Left cardiac atrium (tissue), 4 donors: ENCODE data around the gene MTAP. TPM values are rescaled to one million over a fixed set of nuclear protein-coding genes. Genes with fewer than 3 reads are reported as not detected.

Source experiments
- ATAC-seq, 2 donors: fragments of 200-7000 bp; cut with Tn5 transposase; one replicate each; pipeline ENCODE4 v1.9.1; 2020; ENCODE audit warnings: mild to moderate bottlenecking in 2 of 2, moderate library complexity in 2 of 2
- DNase-seq: peaks from one replicate; pipeline ENCODE4 v3.0.0-alpha.2; 2020
- intact Hi-C, 2 donors: fragments of 100-400 bp; cut with DNase I; formaldehyde crosslinking; loops; one replicate each; pipeline versions ENCODE4 v1.14.1 to v1.15.1; 2022 to 2023
- total RNA-seq, 2 donors: library from RNA; stranded (reverse); fragmentation: NEBNext Ultra II Directional; extraction: Animal tissue kit (Norgen Biotek cat#: 25700); gene quantifications; one replicate each; pipeline ENCODE4 v1.2.1, GENCODE V29; 2021
- donor health status: DM: no; HTN: yes; CAD: no.
- donor health status: DM: no; HTN: yes; CAD: no; lungs with severe emphysema.
- donor health status: DM: yes; HTN: yes; CAD: no.
- donor health status: Dilated cardiomyopathy.

The MTAP gene
- total RNA-seq, 2 donors from 2014 or later: 19.6 to 21.3 TPM

DNA sequence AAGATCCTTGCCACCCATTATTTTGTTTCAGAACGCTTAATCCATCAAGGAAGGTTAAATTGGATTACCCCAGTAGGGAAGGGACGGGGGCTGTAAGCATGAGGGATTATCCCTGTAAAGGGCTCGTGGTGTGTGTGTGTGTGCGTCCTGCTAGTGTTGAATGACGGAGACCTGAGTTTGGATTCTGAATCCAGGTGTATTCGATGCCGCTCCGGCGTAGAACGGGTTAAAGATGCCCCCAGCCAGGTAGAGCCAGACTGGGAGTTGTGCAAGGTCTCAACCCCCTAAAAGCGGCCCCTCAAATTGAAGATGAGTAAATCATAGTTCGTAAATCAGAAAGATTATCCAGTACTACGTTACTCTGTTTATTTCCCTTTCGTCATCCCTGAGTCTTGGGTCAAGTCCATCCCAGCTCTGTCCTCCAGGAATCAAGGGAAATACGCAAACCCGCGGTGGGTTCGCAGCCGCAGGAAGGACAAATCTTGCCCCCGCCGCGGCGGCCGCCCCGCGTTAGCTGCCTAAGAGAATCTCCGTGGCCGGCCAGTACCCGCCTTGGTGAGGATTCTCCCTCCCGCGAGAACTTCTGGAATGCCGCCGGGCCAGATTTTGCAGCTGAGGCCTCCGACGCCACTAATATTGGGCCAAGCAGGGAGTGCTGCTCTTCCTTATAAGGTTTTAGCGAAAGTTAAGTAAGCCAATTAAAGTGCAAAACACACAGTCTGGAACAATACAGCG is 586 bp upstream of the MTAP start:
- intact Hi-C loops: loop anchor here in 1 of 2 donors (2.0 kb wide), 1 partner anchor 467 kb away; the partner anchor contains the start of gene KLHL9
- ATAC-seq (peak; percentile 53 to 70), DNase-seq (peak; percentile 74)

DNA sequence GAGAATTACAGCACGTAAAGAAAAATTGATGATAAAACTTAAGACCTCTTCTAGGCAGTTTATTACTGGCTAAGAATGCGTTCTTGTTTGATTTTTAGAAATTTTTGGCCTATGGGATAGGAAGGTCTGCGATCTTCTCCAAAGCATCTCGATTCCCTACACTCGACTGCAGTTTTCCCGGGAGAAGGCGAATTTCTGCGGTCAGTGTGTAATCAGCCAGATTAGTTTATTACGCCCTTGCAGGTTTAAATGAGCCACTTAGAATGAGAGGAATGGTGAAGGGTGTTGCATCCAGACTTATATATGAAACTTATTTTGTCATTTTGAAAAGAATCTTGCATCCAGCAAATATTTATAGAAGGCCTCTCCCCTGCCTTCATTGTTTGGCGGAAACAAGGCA is 1.2 kb downstream of the MTAP start:
- intact Hi-C loops: loop anchor here in 1 of 2 donors (2.0 kb wide), 1 partner anchor 469 kb away; the partner anchor contains the start of gene KLHL9
- ATAC-seq: no peak
- no peak for DNase-seq

DNA sequence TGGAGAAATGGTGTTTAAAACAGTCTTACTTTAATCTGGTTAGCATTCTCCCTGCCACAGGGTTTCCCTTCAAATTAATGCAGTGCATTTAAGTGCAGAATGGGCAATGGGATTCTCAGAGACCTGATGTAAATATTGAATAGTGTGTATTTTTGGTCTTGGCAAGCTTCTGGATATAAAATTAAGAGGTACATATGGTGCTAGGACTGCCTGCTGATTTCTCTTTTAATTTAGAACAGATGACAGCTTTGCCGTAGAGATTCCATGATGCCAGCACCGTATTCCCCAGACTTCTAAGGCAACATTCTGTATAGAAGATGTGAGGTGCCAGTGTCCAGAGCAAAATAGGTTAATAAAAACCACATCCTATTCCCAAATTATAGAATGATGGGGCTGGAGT is 1.9 kb downstream of the MTAP start:
- intact Hi-C loops: no loop called here
- ATAC-seq (no peak), DNase-seq (no peak)

DNA sequence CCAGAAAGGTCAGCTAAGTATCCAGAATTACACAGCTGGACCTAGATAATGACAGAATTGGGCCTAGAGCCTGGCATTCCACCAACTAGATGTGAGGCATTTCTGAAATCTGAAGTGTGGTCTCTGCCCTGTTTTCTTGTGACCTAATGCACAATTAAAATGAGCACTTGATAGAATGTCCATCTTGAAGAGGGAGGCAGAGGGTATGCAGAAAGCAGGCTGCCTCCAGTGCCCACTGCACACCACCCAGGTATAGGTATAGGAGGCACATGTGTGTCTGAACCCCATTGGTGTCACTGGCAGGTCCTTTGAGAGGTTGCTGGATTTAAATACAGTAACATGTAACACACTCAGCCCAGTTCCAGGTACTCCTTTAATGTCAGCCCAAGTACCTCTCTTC is 2.4 kb downstream of the MTAP start:
- ATAC-seq: no peak
- intact Hi-C loops: no loop called here

DNA sequence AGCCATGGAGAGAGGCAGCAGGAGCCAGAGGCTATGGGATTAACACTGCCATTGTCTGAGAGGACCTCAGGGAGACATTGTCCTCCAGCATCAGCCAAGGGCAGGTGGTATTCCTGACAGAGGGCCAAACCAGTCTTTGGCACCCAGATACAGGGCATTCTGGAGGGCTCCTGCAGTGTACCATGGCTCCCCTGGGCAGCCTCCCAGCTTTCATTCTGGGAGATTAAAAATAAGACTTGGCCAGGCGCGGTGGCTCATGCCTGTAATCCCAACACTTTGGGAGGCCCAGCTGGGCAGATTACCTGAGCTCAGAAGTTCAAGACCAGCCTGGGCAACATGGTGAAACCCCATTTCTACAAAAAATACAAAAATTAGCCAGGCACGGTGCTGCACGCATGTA is 4.2 kb downstream of the MTAP start:
- intact Hi-C loops: no loop called here
- ATAC-seq: no peak
- DNase-seq: no peak

More for the DNA sequence above, 2.4 kb downstream of the MTAP start:
- DNase-seq: no peak

DNA sequence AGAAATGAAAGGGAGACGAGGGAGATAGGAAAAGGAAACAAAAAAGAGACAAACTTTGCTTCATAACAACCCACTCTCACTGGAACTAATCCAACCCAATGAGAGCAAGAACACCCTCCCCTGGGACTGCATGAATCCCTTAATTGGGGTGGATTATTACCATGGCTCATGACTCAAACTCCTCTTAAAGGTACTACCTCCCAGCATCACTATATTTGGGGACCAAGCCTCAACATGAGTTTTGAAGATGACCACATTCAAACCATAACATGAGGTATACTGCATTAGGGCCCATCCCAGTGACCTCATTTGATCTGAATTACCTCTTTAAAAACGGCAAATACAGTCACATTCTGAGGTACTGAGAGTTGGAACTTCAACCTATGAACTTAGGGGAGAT is 8.0 kb downstream of the MTAP start:
- ATAC-seq (no peak), DNase-seq (no peak)
- intact Hi-C loops: loop anchor here (10.0 kb wide), 4 partner anchors 194 to 644 kb away; partner anchors contain the start of gene CDKN2B (in 1 of the 2)

DNA sequence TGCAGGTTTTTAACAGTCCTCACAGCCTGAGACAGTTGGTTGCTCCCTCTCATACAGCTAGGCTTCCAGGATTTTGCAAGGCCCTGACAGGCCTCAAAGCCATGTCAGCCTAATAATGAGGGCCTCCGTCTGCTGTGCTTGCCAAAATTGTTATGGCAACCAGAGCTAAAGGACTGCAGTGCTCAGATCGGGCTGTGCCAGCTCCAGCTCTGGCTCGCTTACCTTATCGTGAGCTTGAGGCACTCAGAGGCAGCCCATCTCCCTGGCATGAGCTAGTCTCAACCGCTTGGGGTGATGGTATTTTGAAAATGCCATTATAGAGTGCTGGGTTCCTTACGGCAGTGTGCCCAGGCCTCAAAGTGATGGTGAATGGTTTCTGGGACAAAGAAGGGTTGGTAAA is 8.4 kb downstream of the MTAP start:
- intact Hi-C loops: loop anchor here (10.0 kb wide), 4 partner anchors 194 to 644 kb away; partner anchors contain the start of gene CDKN2B (in 1 of the 2)
- ATAC-seq (peak; percentile 69), DNase-seq (no peak)

DNA sequence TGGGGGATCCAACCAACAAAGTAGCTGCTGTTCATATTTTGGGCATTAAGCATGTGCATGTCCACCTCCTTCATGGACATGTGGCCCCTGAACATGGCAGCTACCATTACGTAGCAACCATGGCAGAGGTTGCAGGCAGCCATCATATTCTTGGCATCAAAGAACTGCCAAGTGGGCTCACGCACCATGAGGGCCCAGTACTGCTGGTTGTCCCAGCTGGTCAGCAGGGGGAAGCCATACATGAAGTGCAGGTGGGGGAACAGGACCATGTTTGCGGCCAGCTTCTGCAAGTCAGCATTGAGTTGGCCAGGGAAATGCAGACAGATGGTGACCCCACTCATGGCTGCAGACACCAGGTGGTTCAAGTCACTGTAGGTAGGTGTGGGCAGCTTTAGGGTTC is 9.5 kb downstream of the MTAP start:
- no peak for DNase-seq
- intact Hi-C loops: loop anchor here (2.0 to 10.0 kb wide), 5 partner anchors 193 to 643 kb away; partner anchors contain the start of gene CDKN2B (in 1 of the 2)
- no peak for ATAC-seq

DNA sequence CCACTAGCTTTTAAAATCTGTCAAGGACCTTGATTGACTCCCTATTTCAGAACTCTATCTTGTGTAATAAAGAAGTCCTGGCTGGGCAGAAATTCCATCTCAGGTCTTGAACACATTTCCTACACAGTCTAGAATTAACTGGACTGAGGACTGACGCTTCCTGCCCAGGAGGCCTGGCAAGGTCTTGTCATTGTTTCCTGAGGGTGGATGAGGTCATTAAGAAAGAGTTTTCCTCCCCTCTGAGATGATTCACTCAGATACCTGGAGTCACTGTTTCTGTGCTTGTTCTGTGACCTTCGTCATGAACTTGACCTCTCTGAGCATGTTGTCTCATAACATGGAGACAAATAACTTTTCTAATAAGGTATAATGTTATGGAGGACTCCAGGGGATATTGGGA is 10.0 kb downstream of the MTAP start:
- intact Hi-C loops: loop anchor here (2.0 to 10.0 kb wide), 5 partner anchors 192 to 642 kb away; partner anchors contain the start of gene CDKN2B (in 1 of the 2)
- peak in 1 of 2 donors; percentile 17 for ATAC-seq
- DNase-seq: no peak

DNA sequence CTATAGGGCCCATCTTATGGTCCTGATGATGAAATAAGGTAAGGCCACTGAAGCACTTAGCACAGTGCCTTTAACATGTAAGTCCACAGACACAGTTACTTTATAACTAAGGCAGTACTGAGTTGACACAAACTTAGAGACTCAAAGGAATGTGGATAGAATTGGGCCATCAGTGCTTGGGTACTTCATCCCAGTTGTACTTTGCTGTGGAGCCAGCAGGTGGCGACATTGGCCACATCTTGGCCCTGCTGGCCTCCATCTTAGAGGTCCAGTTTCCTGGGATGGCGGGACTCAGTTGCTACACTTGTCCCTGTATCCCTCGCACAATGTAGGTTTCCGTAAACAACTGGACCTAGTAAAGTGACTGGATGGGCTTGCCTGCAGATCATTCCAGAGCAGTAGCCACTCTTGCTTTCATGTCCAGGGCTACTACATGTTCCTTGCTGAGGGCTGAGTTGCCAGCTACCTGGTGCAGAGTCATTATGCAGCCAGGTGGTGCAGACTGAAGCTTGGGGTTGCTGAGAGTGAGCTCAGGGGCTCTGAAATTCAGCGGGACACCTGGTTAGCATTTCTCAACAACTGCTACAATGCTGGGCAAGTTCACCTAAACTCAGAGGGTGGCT is 10.6 kb downstream of the MTAP start:
- peak; percentile 77 to 85 for ATAC-seq
- intact Hi-C loops: loop anchor here (2.0 to 10.0 kb wide), 5 partner anchors 192 to 642 kb away; partner anchors contain the start of gene CDKN2B (in 1 of the 2)
- DNase-seq: peak; percentile 64

DNA sequence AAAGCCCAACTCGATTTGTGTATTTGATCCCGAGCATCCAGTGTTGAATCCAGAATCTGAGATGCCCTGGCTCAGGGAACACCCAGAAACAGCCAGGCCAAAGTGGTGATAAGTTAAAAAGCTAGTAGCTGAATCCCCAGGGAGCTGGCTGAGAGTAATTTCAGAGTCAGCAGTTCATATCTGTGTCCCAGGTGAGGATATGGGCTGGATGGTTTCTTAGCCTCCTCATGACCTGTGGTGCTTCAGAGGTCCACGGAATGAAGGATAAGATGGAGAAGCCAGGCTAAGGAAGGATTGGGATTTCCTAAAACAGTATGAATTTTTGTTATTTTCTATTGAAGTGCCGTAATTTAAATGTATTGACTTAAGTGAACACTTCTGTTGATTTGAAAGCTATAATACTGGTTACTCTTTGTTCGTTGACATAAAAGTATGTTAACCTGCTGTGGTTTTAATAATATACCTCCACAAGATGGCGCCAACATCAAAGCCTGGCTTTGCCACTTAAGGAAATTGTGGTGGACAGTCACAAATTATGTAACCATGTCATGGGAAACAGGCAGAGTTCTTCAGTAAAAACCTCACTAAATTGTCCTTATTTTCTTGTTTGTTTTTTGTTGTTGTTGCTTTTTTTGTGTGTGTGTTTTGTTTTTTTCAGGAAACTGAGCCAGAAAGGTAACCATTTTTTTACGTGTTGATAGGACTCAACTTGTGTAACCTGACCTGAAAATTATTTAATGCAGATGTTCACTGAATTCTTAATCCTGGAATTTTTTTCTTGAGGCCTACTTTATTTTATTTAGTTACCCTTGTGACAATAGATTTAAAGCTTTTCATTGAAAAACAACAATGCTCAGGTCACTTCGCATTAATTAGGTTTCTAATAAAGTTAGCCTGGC is 11.4 kb downstream of the MTAP start:
- DNase-seq (peak; percentile 51), ATAC-seq (peak; percentile 54 to 66)
- intact Hi-C loops: loop anchor here (2.0 to 10.0 kb wide), 6 partner anchors 191 to 641 kb away; partner anchors contain the start of gene CDKN2B (in 1 of the 2)

DNA sequence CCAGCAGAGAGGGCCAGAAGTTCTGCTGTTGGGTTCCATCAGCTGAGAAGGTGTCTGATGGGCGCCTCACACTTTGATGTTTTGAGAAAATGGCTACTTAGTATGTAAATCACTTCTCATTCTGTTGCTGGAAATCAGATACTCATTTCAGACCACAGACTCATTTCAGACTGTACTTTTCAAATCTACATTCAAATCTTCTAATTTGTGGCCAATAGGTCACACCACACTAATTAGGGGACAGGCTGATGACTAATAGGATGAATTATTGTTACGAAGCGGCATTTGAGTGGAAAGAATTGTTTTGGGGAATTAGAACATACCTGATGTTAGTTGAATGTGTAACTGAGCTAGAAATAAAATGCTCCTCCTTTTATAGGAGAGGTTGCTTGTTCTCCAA is 13.2 kb downstream of the MTAP start:
- DNase-seq (no peak), ATAC-seq (no peak)
- intact Hi-C loops: loop anchor here (2.0 to 10.0 kb wide), 5 partner anchors 189 to 639 kb away; partner anchors contain the start of gene CDKN2B (in 1 of the 2)

DNA sequence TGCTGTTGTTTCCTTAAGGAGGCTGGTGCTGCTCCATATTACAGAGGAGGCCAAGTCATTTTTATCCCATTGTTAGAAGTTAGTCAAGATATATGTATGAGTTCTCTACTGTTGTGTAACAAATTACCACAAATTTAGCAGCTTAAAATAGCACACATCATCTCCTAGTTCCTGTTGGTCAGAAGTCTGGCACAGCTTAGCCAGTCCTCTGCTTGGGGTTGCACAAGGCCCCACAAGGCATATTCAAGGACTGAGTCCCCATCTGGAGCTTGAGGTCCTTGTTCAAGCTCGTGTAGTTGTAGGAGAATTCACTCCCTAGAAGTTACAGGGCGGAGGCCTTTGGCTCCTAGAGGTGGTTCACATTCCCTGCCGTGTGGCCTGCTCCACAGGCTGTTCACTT is 14.7 kb downstream of the MTAP start:
- intact Hi-C loops: loop anchor here (10.0 kb wide), 4 partner anchors 188 to 638 kb away; partner anchors contain the start of gene CDKN2B (in 1 of the 2)
- ATAC-seq (peak in 1 of 2 donors; percentile 26), DNase-seq (no peak)

DNA sequence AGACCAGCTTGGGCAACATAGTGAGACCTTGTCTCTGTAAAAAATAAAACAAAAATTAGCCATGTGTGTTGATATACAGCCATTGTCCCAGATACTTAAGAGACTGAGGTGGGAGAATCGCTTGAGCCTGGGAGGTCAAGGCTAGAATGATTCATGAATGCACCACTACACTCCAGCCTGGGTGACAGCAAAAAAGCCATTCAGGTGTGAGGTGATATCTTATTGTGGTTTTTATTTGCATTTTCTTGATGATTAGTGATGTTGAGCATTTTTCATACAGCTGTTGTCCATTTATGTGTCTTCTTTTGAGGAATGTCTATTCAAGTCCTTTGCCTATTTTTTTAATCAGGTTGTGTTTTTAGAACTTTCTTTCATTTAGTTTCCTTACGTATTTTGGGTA is 23.2 kb downstream of the MTAP start:
- intact Hi-C loops: no loop called here
- no peak for DNase-seq
- ATAC-seq: no peak

DNA sequence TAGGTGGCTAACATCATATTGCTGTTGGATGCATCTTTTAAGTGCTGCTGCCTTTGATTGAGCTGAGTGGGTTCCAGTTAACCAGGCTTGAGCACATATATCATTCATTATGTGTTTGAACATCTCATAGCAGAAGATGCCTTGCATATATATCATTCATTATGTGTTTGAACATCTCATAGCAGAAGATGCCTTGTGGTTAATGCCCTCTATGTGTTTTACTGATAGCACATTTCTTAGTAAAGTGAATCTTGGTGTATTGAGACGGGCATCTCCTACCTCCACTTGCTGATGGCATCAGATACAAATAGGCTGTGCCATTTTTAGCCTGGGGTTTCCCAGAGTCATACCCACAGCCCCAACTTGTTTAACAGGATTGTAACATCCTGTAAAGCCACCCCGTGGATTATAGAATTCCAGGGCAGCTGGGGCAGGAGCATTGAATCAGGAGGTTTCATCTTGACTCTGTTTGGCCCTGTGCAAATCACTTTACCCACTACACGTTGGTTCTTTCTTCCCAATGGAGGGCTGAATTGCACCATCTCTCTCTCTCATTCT is 26.5 kb downstream of the MTAP start:
- intact Hi-C loops: no loop called here
- no peak for DNase-seq
- no peak for ATAC-seq

DNA sequence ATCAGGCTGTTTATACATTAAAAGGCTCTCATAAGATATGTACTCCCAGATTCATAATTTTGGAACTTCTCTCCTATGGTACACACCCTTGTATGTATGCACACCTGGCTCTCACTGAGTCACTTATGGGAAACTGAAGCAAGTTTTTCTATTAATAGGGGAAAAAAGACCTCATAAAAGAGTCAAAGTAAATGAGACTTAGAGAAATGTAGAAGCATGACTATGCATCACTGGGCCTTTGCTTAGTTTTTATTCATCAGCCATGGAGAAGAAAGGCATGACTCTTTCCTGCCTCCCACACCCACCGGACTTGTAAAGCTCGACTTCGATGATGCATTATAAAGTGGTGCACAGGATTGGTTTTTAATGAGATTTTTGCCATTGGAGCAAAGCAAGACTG is 28.2 kb downstream of the MTAP start:
- no peak for ATAC-seq
- intact Hi-C loops: no loop called here

DNA sequence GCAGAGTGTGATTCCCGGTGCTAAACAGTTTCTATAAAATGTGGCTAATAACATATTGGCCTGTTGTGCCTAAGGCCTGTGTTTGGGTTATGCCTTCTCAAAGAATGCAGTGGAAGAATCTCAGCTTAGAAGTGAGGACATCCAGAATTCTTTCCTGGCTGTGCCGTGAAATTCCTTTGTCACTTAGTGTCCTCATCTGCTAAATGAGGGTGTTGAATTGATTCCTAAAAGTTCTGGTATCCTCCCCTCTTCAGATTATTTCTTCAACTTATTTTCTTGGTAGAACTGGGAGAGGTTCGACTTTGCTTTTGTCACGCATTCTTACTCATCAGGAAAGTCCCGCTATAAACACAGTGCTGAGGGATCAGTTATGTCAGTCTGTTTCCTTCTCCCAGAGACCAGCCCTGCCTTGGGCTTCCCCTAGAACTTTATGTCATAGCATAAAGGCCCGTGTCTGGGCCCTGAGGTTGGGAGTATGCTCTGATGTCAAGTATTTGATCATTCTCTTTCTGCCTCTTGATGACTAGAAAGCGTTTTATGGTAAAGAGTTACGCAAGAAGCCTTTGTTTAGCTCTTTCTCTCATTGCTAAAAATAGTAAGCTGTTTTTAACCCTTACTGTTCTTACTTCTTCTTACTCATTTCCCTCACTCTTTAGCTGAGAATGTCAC is 29.5 kb downstream of the MTAP start:
- no peak for DNase-seq
- intact Hi-C loops: no loop called here
- ATAC-seq: peak; percentile 38 to 41

More for the DNA sequence above, 28.2 kb downstream of the MTAP start:
- DNase-seq: no peak
